ENCODE results near the gene NDUFAB1. TPM values are rescaled to one million over a fixed set of nuclear protein-coding genes. Genes with fewer than 3 reads are reported as not detected.

Gene NDUFAB1
- total RNA-seq (2022; extraction: Qiagen RNA extraction): 149 to 205 TPM (median 188 TPM) in 5 replicates

GRCh38 chr16:23595951-23596720 lies at the start of gene NDUFAB1:
Gene NDUFAB1, minus strand, starts transcription at chr16:23596316. Its CDS starts 26 bp downstream, at chr16:23596290.

GRCh38 chr16:23640931-23641765 lies 45.0 kb upstream of the NDUFAB1 start, which contains the start of the genes DCTN5 and PALB2:
Gene DCTN5, plus strand, starts transcription at chr16:23641466. Its CDS starts 77 bp downstream, at chr16:23641543.
Gene PALB2, minus strand, starts transcription at chr16:23641310. Its CDS starts 153 bp downstream, at chr16:23641157.

GRCh38 chr16:23556881-23557778 lies 39.0 kb downstream of the NDUFAB1 start, which contains the start of the genes EARS2 and UBFD1:
Gene EARS2, minus strand, starts transcription at chr16:23557350. Its CDS starts 7 bp downstream, at chr16:23557343.
Gene UBFD1, plus strand, starts transcription at chr16:23557727. Its CDS starts 16 bp downstream, at chr16:23557743.

Other genes with a start within 250 kb of the NDUFAB1 start
- gene COG7, start 143.1 kb downstream of the NDUFAB1 start, total RNA-seq (2022; extraction: Qiagen RNA extraction): 16.4 to 17.6 TPM (median 17.2 TPM) in 5 replicates
- 24.0 to 32.4 TPM (median 27.0 TPM) in 5 replicates for gene GGA2, start 85.8 kb downstream of the NDUFAB1 start, total RNA-seq (2022; extraction: Qiagen RNA extraction)
- 24.7 to 31.9 TPM (median 31.0 TPM) in 5 replicates for gene EARS2, start 39.0 kb downstream of the NDUFAB1 start, total RNA-seq (2022; extraction: Qiagen RNA extraction)
- gene UBFD1, start 38.6 kb downstream of the NDUFAB1 start, total RNA-seq (2022; extraction: Qiagen RNA extraction): 41.5 to 50.1 TPM (median 48.3 TPM) in 5 replicates
- gene PALB2, start 45.0 kb upstream of the NDUFAB1 start, total RNA-seq (2022; extraction: Qiagen RNA extraction): 9.0 to 12.1 TPM (median 10.7 TPM) in 5 replicates
- 69.9 to 75.9 TPM (median 72.8 TPM) in 5 replicates for gene DCTN5, start 45.1 kb upstream of the NDUFAB1 start, total RNA-seq (2022; extraction: Qiagen RNA extraction)
- gene PLK1, start 82.6 kb upstream of the NDUFAB1 start, total RNA-seq (2022; extraction: Qiagen RNA extraction): 150 to 164 TPM (median 157 TPM) in 5 replicates
- not detected in 5 replicates for gene ERN2, start 116.9 kb upstream of the NDUFAB1 start, total RNA-seq (2022; extraction: Qiagen RNA extraction)
- gene CHP2, start 158.7 kb upstream of the NDUFAB1 start, total RNA-seq (2022; extraction: Qiagen RNA extraction): 0.05 to 0.06 TPM in 2 of 5 replicates, not detected in the others
- gene PRKCB, start 239.7 kb upstream of the NDUFAB1 start, total RNA-seq (2022; extraction: Qiagen RNA extraction): 0.13 to 0.34 TPM (median 0.15 TPM) in 5 replicates